Measurements from ENCODE around the gene DGKG.

DGKG gene

GRCh38 chr3:186400662-186401061 is 38.6 kb upstream of the DGKG start:
- Histone ChIP-seq H2BK120ac (ENCODE audit: insufficient read depth, low read length, poor library complexity) (no peak overlapping the region), H2AFZ (ENCODE audit: insufficient read depth, low read length, poor library complexity) (no peak overlapping the region), H3K79me1 (ENCODE audit: low read length) (no peaks in the 10 kb centered on the region), H3K27ac (ENCODE audit: low read depth, low read length) (no peak overlapping the region), H3K79me2 (ENCODE audit: control insufficient read depth, insufficient read depth, low read length, poor library complexity) (no peaks in the 10 kb centered on the region), H3K9me3 (ENCODE audit: insufficient read depth, low read depth, low read length) (peaks cover 2% of the 10 kb centered on the region), H3K4me1 (ENCODE audit: control insufficient read depth in 1 of 2, insufficient read depth in 2 of 2, low read length in 2 of 2) (no peaks in the 10 kb centered on the region), H3K27me3 (ENCODE audit: insufficient read depth, low read length) (no peaks in the 10 kb centered on the region), H3K9ac (ENCODE audit: low read length) (no peak overlapping the region), H3K36me3 (ENCODE audit: control insufficient read depth in 1 of 2, insufficient read depth in 2 of 2, low read length in 2 of 2) (no peaks in the 10 kb centered on the region), H3K4ac (ENCODE audit: low read depth, low read length) (no peak overlapping the region), H3K18ac (ENCODE audit: low read length) (no peak overlapping the region), H4K8ac (ENCODE audit: low read depth, low read length) (no peak overlapping the region), H4K12ac (ENCODE audit: low read depth, low read length) (no peak overlapping the region), H2BK5ac (ENCODE audit: low read depth, low read length, poor library complexity) (no peak overlapping the region), H3K14ac (ENCODE audit: low read length) (no peak overlapping the region), H2BK12ac (ENCODE audit: low read length) (no peak overlapping the region), H3K4me2 (ENCODE audit: low read length) (no peak overlapping the region), H3K4me3 (ENCODE audit: low read depth, low read length) (no peak overlapping the region), H4K91ac (ENCODE audit: low read depth, low read length) (no peak overlapping the region), H3K23ac (ENCODE audit: low read length) (no peak overlapping the region), H2AK5ac (ENCODE audit: low read length) (no peak overlapping the region)
- no peak for DNase-seq

- Histone ChIP-seq H3K4ac (ENCODE audit: low read depth, low read length) (no peak overlapping the region), H3K9me3 (ENCODE audit: insufficient read depth, low read depth, low read length) (peaks cover 2% of the 10 kb centered on the region), H3K4me1 (ENCODE audit: control insufficient read depth in 1 of 2, insufficient read depth in 2 of 2, low read length in 2 of 2) (no peaks in the 10 kb centered on the region), H3K27me3 (ENCODE audit: insufficient read depth, low read length) (no peaks in the 10 kb centered on the region), H3K4me3 (ENCODE audit: low read depth, low read length) (no peak overlapping the region), H3K27ac (ENCODE audit: low read depth, low read length) (no peak overlapping the region), H4K12ac (ENCODE audit: low read depth, low read length) (no peak overlapping the region), H2BK5ac (ENCODE audit: low read depth, low read length, poor library complexity) (no peak overlapping the region), H3K18ac (ENCODE audit: low read length) (no peak overlapping the region), H3K36me3 (ENCODE audit: control insufficient read depth in 1 of 2, insufficient read depth in 2 of 2, low read length in 2 of 2) (no peaks in the 10 kb centered on the region), H2AK5ac (ENCODE audit: low read length) (no peak overlapping the region), H2AFZ (ENCODE audit: insufficient read depth, low read length, poor library complexity) (no peak overlapping the region), H3K23ac (ENCODE audit: low read length) (no peak overlapping the region), H4K8ac (ENCODE audit: low read depth, low read length) (no peak overlapping the region), H3K79me1 (ENCODE audit: low read length) (no peaks in the 10 kb centered on the region), H3K79me2 (ENCODE audit: control insufficient read depth, insufficient read depth, low read length, poor library complexity) (no peaks in the 10 kb centered on the region), H4K91ac (ENCODE audit: low read depth, low read length) (no peak overlapping the region), H2BK120ac (ENCODE audit: insufficient read depth, low read length, poor library complexity) (no peak overlapping the region), H3K14ac (ENCODE audit: low read length) (no peak overlapping the region), H3K4me2 (ENCODE audit: low read length) (no peak overlapping the region), H2BK12ac (ENCODE audit: low read length) (no peak overlapping the region), H3K9ac (ENCODE audit: low read length) (no peak overlapping the region)
- no CpG with 5 or more reads among the region's 1 CpG for WGBS (ENCODE audit: extremely low coverage, insufficient coverage, insufficient read length)
- no peak for DNase-seq
These were observed 38.0 kb upstream of the DGKG start for GRCh38 chr3:186400026-186400425.

GRCh38 chr3:186394566-186395217 is 32.7 kb upstream of the DGKG start:
- no peak overlapping the region for H2AFZ ChIP-seq (ENCODE audit: insufficient read depth, low read length, poor library complexity)
- H3K4ac ChIP-seq (ENCODE audit: low read depth, low read length) = no peak overlapping the region
- H3K36me3 ChIP-seq (ENCODE audit: control insufficient read depth in 1 of 2, insufficient read depth in 2 of 2, low read length in 2 of 2) = no peaks in the 10 kb centered on the region
- H4K12ac ChIP-seq (ENCODE audit: low read depth, low read length) = no peak overlapping the region
- no peak for DNase-seq
- no peak overlapping the region for H4K91ac ChIP-seq (ENCODE audit: low read depth, low read length)
- no peaks in the 10 kb centered on the region for H3K27me3 ChIP-seq (ENCODE audit: insufficient read depth, low read length)
- no peak overlapping the region for H3K9ac ChIP-seq (ENCODE audit: low read length)
- H3K23ac ChIP-seq (ENCODE audit: low read length) = no peak overlapping the region
- no peaks in the 10 kb centered on the region for H3K4me1 ChIP-seq (ENCODE audit: control insufficient read depth in 1 of 2, insufficient read depth in 2 of 2, low read length in 2 of 2)
- no peaks in the 10 kb centered on the region for H3K79me2 ChIP-seq (ENCODE audit: control insufficient read depth, insufficient read depth, low read length, poor library complexity)
- no peak overlapping the region for H3K18ac ChIP-seq (ENCODE audit: low read length)
- no peak overlapping the region for H3K4me2 ChIP-seq (ENCODE audit: low read length)
- H3K9me3 ChIP-seq (ENCODE audit: insufficient read depth, low read depth, low read length) = peaks cover 2% of the 10 kb centered on the region
- H2BK5ac ChIP-seq (ENCODE audit: low read depth, low read length, poor library complexity) = no peak overlapping the region
- H3K4me3 ChIP-seq (ENCODE audit: low read depth, low read length) = no peak overlapping the region
- H3K79me1 ChIP-seq (ENCODE audit: low read length) = no peaks in the 10 kb centered on the region
- no peak overlapping the region for H2AK5ac ChIP-seq (ENCODE audit: low read length)
- no peak overlapping the region for H2BK120ac ChIP-seq (ENCODE audit: insufficient read depth, low read length, poor library complexity)
- no CpG with 5 or more reads among the region's 4 CpGs for WGBS (ENCODE audit: extremely low coverage, insufficient coverage, insufficient read length)
- H2BK12ac ChIP-seq (ENCODE audit: low read length) = no peak overlapping the region
- H3K27ac ChIP-seq (ENCODE audit: low read depth, low read length) = no peak overlapping the region
- H4K8ac ChIP-seq (ENCODE audit: low read depth, low read length) = no peak overlapping the region
- no peak overlapping the region for H3K14ac ChIP-seq (ENCODE audit: low read length)

GRCh38 chr3:186386883-186387560 is 25.0 kb upstream of the DGKG start:
- Histone ChIP-seq H3K36me3 (ENCODE audit: control insufficient read depth in 1 of 2, insufficient read depth in 2 of 2, low read length in 2 of 2) (no peaks in the 10 kb centered on the region), H3K4me2 (ENCODE audit: low read length) (no peak overlapping the region), H3K79me2 (ENCODE audit: control insufficient read depth, insufficient read depth, low read length, poor library complexity) (no peaks in the 10 kb centered on the region), H3K4ac (ENCODE audit: low read depth, low read length) (no peak overlapping the region), H2AK5ac (ENCODE audit: low read length) (no peak overlapping the region), H2BK12ac (ENCODE audit: low read length) (no peak overlapping the region), H3K9me3 (ENCODE audit: insufficient read depth, low read depth, low read length) (peaks cover 2% of the 10 kb centered on the region), H2BK5ac (ENCODE audit: low read depth, low read length, poor library complexity) (no peak overlapping the region), H3K23ac (ENCODE audit: low read length) (no peak overlapping the region), H3K9ac (ENCODE audit: low read length) (no peak overlapping the region), H2BK120ac (ENCODE audit: insufficient read depth, low read length, poor library complexity) (no peak overlapping the region), H4K12ac (ENCODE audit: low read depth, low read length) (no peak overlapping the region), H3K4me1 (ENCODE audit: control insufficient read depth in 1 of 2, insufficient read depth in 2 of 2, low read length in 2 of 2) (no peaks in the 10 kb centered on the region), H3K79me1 (ENCODE audit: low read length) (no peaks in the 10 kb centered on the region), H3K4me3 (ENCODE audit: low read depth, low read length) (no peak overlapping the region), H3K18ac (ENCODE audit: low read length) (no peak overlapping the region), H2AFZ (ENCODE audit: insufficient read depth, low read length, poor library complexity) (no peak overlapping the region), H3K27me3 (ENCODE audit: insufficient read depth, low read length) (no peaks in the 10 kb centered on the region), H3K27ac (ENCODE audit: low read depth, low read length) (no peak overlapping the region), H3K14ac (ENCODE audit: low read length) (no peak overlapping the region), H4K91ac (ENCODE audit: low read depth, low read length) (no peak overlapping the region), H4K8ac (ENCODE audit: low read depth, low read length) (no peak overlapping the region)
- no CpG with 5 or more reads among the region's 4 CpGs for WGBS (ENCODE audit: extremely low coverage, insufficient coverage, insufficient read length)
- no peak for DNase-seq
